Measurements from ENCODE around the gene SNURF.
"Not testable (repeated sequence)": the region's sequence is repeated elsewhere in the genome, so short reads cannot be mapped to it uniquely, and the experiment has no call there.

Gene SNURF

GRCh38 chr15:24962880-24963279 lies 8.1 kb downstream of the SNURF start:
- DNase-seq (ENCODE audit: low read depth) = no peak
- H3K4me3 ChIP-seq (ENCODE audit: low read depth, low read length) = no peak overlapping the region

- no peak overlapping the region for H3K4me3 ChIP-seq (ENCODE audit: low read depth, low read length)
- no peak for DNase-seq (ENCODE audit: low read depth)
Measured at GRCh38 chr15:24966364-24967103, 11.7 kb downstream of the SNURF start.

- DNase-seq (ENCODE audit: low read depth) = no peak
- H3K4me3 ChIP-seq (ENCODE audit: low read depth, low read length) = no peak overlapping the region
Measured at GRCh38 chr15:24971052-24971451, 16.3 kb downstream of the SNURF start.

- H3K4me3 ChIP-seq (ENCODE audit: low read depth, low read length) = no peak overlapping the region
- no peak for DNase-seq (ENCODE audit: low read depth)
Measured at GRCh38 chr15:24971772-24972171, 17.0 kb downstream of the SNURF start.

GRCh38 chr15:24972707-24973106 lies 17.9 kb downstream of the SNURF start:
- H3K4me3 ChIP-seq (ENCODE audit: low read depth, low read length); DNase-seq (ENCODE audit: low read depth): not testable (repeated sequence)

GRCh38 chr15:24976932-24977331 lies 22.1 kb downstream of the SNURF start:
- H3K4me3 ChIP-seq (ENCODE audit: low read depth, low read length) = no peak overlapping the region
- DNase-seq (ENCODE audit: low read depth) = no peak

GRCh38 chr15:24977686-24978085 lies 22.9 kb downstream of the SNURF start:
- DNase-seq (ENCODE audit: low read depth) = no peak
- H3K4me3 ChIP-seq (ENCODE audit: low read depth, low read length) = no peak overlapping the region

GRCh38 chr15:24985224-24985623 lies 30.4 kb downstream of the SNURF start:
- no peak for DNase-seq (ENCODE audit: low read depth)
- H3K4me3 ChIP-seq (ENCODE audit: low read depth, low read length) = no peak overlapping the region

- no peak overlapping the region for H3K4me3 ChIP-seq (ENCODE audit: low read depth, low read length)
- no peak for DNase-seq (ENCODE audit: low read depth)
Measured at GRCh38 chr15:24986653-24987052, 31.9 kb downstream of the SNURF start.

Data from skeletal muscle cell (primary cell).